Measurements from ENCODE around the gene CAPN2.

CAPN2 gene

DNA sequence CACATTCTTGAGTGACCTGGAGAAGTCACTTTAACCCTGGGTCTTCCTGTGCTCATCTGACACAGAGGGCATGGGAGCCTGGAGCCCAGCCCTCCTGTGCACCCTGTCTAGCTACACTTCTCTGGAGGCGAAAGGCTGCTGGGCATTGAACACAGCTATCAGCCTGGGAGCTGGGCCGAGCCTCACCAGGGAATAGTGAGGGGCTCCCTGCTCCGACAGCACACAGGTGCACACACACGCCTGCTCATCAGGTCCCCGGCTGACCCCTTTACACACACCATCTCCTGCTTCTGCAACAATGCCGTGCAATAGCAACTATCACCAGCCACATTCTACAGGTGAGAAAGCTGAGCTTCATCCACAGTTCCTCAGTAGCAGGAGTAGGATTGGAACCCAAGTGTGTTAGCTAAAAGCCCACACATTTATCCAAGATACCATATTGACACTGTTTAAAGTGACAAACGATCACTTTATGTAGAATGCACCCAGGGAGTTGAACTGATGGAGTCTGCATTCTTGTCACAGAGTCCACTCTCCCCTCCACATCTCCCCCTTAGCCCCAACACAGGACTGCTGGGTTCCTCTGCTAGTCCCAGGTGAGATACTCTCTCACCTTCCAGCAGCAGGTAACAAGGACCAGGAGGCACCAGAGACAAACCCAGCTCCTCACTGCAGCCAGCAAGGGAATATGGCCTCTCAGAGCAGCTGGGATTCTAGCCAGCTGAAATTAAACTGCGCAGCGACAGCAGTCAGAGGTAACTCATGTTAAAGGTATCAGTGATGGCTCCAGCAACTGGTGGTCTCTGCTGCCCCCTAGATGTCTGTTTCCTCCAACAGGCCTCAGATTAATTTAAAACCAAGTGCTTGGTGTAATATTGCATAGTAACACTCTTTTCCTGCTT lies 28.5 kb upstream of the CAPN2 start (continued):
- peak; percentile 68; the same call in 1 of the 2 replicates for TF ChIP-seq SCRT1 (tag by site-specific recombination; IDR thresholded peaks at IDR 0.05; ENCODE audit: borderline replicate concordance)
- peak; percentile 47 for TF ChIP-seq ZBTB17 (tag by site-specific recombination; IDR thresholded peaks at IDR 0.05)
- TF ChIP-seq ZNF654 (tag by site-specific recombination; IDR thresholded peaks at IDR 0.05; ENCODE audit: low read depth) = peak; percentile 72
- TF ChIP-seq, protein P1, sequence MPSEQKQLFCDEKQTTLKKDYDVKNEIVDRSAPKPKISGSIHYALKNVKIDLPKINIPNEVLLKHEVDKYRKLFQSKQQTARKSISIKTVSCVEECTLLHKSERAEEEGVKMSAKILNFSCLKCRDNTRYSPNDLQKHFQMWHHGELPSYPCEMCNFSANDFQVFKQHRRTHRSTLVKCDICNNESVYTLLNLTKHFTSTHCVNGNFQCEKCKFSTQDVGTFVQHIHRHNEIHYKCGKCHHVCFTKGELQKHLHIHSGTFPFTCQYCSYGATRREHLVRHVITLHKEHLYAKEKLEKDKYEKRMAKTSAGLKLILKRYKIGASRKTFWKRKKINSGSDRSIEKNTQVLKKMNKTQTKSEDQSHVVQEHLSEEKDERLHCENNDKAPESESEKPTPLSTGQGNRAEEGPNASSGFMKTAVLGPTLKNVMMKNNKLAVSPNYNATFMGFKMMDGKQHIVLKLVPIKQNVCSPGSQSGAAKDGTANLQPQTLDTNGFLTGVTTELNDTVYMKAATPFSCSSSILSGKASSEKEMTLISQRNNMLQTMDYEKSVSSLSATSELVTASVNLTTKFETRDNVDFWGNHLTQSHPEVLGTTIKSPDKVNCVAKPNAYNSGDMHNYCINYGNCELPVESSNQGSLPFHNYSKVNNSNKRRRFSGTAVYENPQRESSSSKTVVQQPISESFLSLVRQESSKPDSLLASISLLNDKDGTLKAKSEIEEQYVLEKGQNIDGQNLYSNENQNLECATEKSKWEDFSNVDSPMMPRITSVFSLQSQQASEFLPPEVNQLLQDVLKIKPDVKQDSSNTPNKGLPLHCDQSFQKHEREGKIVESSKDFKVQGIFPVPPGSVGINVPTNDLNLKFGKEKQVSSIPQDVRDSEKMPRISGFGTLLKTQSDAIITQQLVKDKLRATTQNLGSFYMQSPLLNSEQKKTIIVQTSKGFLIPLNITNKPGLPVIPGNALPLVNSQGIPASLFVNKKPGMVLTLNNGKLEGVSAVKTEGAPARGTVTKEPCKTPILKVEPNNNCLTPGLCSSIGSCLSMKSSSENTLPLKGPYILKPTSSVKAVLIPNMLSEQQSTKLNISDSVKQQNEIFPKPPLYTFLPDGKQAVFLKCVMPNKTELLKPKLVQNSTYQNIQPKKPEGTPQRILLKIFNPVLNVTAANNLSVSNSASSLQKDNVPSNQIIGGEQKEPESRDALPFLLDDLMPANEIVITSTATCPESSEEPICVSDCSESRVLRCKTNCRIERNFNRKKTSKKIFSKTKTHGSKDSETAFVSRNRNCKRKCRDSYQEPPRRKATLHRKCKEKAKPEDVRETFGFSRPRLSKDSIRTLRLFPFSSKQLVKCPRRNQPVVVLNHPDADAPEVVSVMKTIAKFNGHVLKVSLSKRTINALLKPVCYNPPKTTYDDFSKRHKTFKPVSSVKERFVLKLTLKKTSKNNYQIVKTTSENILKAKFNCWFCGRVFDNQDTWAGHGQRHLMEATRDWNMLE (tag by site-specific recombination; conservative IDR thresholded peaks at IDR 0.05; ENCODE audit: low read depth) = 0 out of 2 replicates have a peak, but pooled peaks have one; percentile 21
- peak; percentile 72 for TF ChIP-seq ZNF2 (tag by site-specific recombination; IDR thresholded peaks at IDR 0.05)
- TF ChIP-seq ZNF610 (tag by site-specific recombination; IDR thresholded peaks at IDR 0.05; ENCODE audit: borderline replicate concordance) = 0 out of 2 replicates have a peak, but pooled peaks have one; percentile 49
- TF ChIP-seq ZNF175 (tag by site-specific recombination; IDR thresholded peaks at IDR 0.05) = no peak

DNA sequence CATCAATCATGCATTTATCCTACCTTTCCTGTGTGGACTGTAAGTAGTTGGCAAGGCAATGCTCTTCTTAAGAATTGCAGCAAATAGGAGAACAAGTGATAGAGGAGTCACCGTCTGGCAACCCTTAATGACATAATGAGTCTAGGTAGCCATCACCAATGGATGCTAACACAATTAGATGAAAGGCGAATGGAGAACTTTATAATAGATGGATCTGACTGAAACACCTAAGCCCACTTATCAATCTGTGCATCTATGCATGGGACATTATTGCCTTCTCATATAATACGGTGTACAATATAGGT lies 27.9 kb upstream of the CAPN2 start:
- no peak for TF ChIP-seq ZNF670 (tag by site-specific recombination; IDR thresholded peaks at IDR 0.05; ENCODE audit: low read depth)
- 0 out of 2 replicates have a peak, but pooled peaks have one; percentile 2 for TF ChIP-seq CTCF (tag by site-specific recombination; IDR thresholded peaks at IDR 0.05)
- TF ChIP-seq MYNN (tag by site-specific recombination; IDR thresholded peaks at IDR 0.05; ENCODE audit: borderline replicate concordance) = no peak
- no peak for TF ChIP-seq ZNF560 (tag by site-specific recombination; IDR thresholded peaks at IDR 0.05; ENCODE audit: borderline replicate concordance)
- TF ChIP-seq ZNF513 (tag by site-specific recombination; IDR thresholded peaks at IDR 0.05) = 0 out of 2 replicates have a peak, but pooled peaks have one; percentile 2
- no peak for TF ChIP-seq ZNF132 (tag by site-specific recombination; IDR thresholded peaks at IDR 0.05; ENCODE audit: borderline replicate concordance)
- TF ChIP-seq SP7 (tag by site-specific recombination; IDR thresholded peaks at IDR 0.05) = no peak
- TF ChIP-seq ZNF626 (tag by site-specific recombination; IDR thresholded peaks at IDR 0.05) = no peak
- 0 out of 2 replicates have a peak, but pooled peaks have one; percentile 4 for TF ChIP-seq ATF2 (tag by site-specific recombination; IDR thresholded peaks at IDR 0.05; ENCODE audit: low read depth)
- TF ChIP-seq ZNF426 (tag by site-specific recombination; IDR thresholded peaks at IDR 0.05) = no peak
- TF ChIP-seq ZNF133 (tag by site-specific recombination; IDR thresholded peaks at IDR 0.05) = no peak
- TF ChIP-seq ZNF776 (tag by site-specific recombination; IDR thresholded peaks at IDR 0.05; ENCODE audit: borderline replicate concordance) = no peak
- TF ChIP-seq, protein P2, sequence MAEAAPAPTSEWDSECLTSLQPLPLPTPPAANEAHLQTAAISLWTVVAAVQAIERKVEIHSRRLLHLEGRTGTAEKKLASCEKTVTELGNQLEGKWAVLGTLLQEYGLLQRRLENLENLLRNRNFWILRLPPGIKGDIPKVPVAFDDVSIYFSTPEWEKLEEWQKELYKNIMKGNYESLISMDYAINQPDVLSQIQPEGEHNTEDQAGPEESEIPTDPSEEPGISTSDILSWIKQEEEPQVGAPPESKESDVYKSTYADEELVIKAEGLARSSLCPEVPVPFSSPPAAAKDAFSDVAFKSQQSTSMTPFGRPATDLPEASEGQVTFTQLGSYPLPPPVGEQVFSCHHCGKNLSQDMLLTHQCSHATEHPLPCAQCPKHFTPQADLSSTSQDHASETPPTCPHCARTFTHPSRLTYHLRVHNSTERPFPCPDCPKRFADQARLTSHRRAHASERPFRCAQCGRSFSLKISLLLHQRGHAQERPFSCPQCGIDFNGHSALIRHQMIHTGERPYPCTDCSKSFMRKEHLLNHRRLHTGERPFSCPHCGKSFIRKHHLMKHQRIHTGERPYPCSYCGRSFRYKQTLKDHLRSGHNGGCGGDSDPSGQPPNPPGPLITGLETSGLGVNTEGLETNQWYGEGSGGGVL (tag by site-specific recombination; IDR thresholded peaks at IDR 0.05) = no peak
- POLR2A ChIA-PET = interaction anchor here (1.0 kb wide), 1 partner anchor 551 kb away, joined by 3 read pairs; no protein-coding TSS in a partner anchor

More for the DNA sequence above, 27.9 kb upstream of the CAPN2 start:
- Histone ChIP-seq H3K4me3 (ENCODE audit: low read depth, low read length) (no peak overlapping the region), H3K4me1 (ENCODE audit: control insufficient read depth, insufficient read depth, low read length) (no peaks in the 10 kb centered on the region), H3K36me3 (ENCODE audit: control insufficient read depth in 2 of 2, insufficient read depth in 1 of 2, low read length in 2 of 2) (no peaks in the 10 kb centered on the region), H3K9me3 (ENCODE audit: control insufficient read depth, insufficient read depth, low read depth, low read length) (no peaks in the 10 kb centered on the region), H3K27ac (ENCODE audit: extremely low read depth, low read depth, low read length) (no peak overlapping the region)
- CTCF ChIA-PET = interaction anchor here (0.6 to 12.9 kb wide), 33 partner anchors 8 to 945 kb away, joined by 3 to 233 read pairs (median 6); partner anchors contain the start of gene TLR5

All from HEK293 (cell line).